D721Med (cell line): ENCODE data around the gene OR5AU1.

ENCODE experiments used
- DNase-seq: peaks from one replicate; pipeline ENCODE4 v3.0.0; 2011; ENCODE audit warnings: low spot score; ENCODE audit not compliant: insufficient read length
- FAIRE-seq: peaks from 2 replicates; lab custom pipeline; 2011; peaks lifted over from hg19 to GRCh38; lab: Jason Lieb, UNC
- CTCF ChIP-seq: IDR thresholded peaks from 2 replicates; pipeline ENCODE4 v1.5.1; 2012; ENCODE audit warnings: mild to moderate bottlenecking, control low read depth; ENCODE audit not compliant: insufficient read depth; ENCODE audit errors: missing control alignments

The OR5AU1 gene

GRCh38 chr14:21191809-21192446 is 36.1 kb upstream of the OR5AU1 start:
- DNase-seq (no peak), FAIRE-seq (no peak)
- TF ChIP-seq CTCF, result no peak

GRCh38 chr14:21191261-21191808 is 35.5 kb upstream of the OR5AU1 start:
- no peak for TF ChIP-seq CTCF
- DNase-seq (no peak), FAIRE-seq (no peak)

DNA sequence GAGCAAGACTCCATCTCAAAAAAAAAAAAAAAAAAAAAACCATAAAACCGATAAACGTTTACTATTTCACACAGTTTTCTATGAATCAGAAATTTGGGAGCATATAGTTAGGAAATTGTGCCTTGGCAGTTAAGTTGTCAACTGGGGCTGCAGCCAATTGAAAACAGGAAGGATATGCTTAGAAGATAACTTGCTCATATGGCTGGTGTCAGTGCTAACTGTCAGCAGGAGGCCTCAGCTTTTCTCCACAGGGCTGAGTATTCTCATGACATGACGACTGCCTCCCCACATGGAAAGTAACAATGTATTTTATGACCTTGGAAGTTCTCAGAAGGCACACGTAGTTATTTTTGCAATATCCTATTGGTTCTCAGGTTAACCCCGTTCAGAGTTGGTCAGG is 29.6 kb upstream of the OR5AU1 start:
- FAIRE-seq (no peak), DNase-seq (no peak)
- TF ChIP-seq CTCF, result no peak

DNA sequence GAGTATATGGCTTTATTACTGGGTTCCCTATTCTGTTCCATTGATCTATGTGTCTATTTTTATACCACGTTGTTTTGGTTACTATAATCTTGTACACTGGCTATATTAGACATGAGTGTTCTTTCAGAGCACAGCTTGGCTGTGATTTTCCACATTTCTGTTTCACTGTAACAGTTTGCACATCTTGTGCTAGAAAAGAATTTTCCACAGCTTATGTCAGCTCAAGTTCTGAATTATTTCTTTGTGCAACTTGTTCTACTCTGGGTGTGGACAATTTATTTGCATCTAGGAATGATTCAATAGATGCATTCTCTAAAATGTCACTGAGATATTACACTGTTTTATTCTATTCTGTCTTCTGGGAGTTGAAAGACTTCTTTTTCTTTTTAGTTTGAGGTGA is 28.4 kb upstream of the OR5AU1 start:
- DNase-seq, result no peak
- FAIRE-seq, result no peak
- TF ChIP-seq CTCF, result no peak

DNA sequence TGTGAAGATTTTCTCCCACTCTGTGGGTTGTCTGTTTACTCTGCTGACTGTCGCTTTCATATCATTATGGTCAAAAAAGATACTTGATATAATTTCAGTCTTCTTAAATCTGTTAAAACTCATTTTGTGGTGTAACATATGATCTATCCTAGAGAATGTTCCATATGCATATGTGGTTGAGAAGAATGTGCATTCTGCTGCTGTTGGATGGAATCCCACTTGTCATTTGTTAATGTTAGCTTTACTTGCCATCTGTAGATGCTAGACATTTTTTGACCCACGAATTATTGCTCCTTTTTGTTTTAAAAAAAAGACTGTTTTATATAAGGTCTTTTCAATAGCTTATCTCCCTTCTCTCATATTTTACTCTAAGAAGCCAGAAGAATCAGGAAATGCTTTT is 26.3 kb upstream of the OR5AU1 start:
- TF ChIP-seq CTCF, result no peak
- DNase-seq (no peak), FAIRE-seq (no peak)

GRCh38 chr14:21171128-21171527 is 15.3 kb upstream of the OR5AU1 start:
- TF ChIP-seq CTCF, result no peak
- DNase-seq, result no peak
- no peak for FAIRE-seq

DNA sequence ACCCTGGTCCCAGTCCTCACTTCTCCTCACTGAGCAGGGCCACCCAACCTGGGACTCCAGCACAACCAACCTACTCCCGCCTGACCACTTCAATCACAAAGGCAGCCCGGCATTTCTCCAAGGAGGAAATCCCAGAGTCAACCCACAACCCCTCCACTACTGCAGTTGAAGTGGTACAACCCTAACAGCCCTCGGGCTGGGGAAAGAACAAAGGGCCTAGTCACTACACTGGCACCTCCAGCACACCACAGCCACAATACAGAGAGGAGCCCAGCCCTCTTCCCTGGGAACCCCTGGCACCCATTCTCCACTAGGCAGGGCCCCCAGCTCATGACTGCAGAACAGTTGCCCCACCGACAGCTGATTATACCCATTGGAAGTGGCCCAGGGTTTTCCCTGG is 13.7 kb upstream of the OR5AU1 start:
- no peak for FAIRE-seq

More for the DNA sequence above, 13.7 kb upstream of the OR5AU1 start:
- no peak for DNase-seq
- no peak for TF ChIP-seq CTCF
